Hippocampal formation (tissue), 2 donors: ENCODE measurements around the gene DSTN.

Experiments used
- DNase-seq, 2 donors: peaks; one replicate each; lab custom pipeline; 2025; lab: John Stamatoyannopoulos, UW

The DSTN gene

DNA sequence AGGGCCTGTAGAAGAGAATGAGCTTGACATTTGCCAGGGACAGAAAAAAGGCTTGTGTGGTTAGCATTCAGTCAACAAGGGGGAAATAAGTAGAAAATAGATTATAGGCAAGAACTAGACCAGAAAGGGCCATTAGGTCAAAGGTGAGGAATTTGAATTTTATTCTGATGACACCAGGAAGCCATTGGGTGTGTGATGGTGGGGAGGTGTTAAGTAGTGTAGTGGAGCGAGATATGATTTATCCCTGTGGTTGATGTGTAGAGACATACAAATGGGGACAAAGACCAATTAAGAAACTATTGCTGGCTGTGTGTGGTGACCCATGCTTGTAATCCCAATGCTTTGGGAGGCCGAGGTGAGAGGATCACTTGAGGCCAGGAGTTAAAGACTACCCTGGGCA is 11.0 kb downstream of the DSTN start:
- no peak for DNase-seq

DNA sequence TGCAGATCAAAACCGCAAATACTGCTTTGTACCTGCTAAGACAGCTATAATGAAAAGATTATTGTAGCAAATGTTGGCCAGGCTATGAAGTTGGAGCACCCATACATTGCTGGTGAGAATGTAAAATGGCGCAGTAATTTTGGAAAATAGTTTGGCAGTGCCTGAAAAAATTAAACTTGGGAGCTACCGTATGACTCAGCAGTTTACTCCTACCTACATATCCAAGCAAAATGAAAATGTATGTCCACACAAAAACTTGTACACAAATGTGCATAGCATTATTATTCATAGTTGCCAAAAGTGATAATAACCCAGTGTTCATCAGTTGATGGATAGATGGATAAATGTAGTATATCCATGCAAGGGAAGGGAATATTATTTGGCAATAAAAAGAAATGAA is 13.3 kb downstream of the DSTN start:
- DNase-seq, result no peak

DNA sequence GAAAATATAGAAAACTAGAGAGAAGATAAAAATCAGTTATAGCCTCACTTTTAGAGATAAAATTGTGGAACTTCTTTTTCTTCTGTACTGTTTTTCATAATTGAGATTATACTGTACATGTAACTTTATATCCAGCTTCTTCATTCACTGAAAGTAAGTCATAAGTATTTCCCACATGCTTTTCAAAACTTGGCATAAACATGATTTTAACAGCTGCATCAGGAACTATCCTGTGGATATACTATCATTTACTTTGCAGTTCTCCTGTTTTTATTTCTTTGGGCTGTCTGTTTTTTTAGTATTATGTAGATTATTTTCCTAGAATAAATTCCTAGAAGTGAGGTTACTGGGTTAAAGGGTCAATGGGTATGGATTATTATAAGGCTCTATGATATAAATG is 14.8 kb downstream of the DSTN start:
- no peak for DNase-seq

DNA sequence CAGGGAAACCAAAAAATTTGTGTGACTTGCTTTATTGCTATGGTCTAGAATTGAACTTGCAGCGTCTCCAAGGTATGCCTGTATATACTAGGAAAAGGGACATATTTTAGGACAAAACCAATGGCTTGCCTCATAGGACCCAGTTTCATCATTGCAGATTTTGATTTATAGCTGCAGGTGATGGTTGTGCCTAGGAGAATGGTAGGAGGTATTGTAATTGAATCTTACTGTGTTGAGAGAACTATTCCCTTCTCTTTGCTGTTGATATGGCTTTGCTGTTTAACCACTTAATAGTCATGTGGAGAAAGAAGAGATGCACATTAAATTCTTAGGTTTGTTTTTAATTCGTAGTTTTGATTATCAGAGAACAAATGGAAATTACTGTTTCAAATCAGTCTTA is 16.4 kb downstream of the DSTN start:
- DNase-seq, result no peak

DNA sequence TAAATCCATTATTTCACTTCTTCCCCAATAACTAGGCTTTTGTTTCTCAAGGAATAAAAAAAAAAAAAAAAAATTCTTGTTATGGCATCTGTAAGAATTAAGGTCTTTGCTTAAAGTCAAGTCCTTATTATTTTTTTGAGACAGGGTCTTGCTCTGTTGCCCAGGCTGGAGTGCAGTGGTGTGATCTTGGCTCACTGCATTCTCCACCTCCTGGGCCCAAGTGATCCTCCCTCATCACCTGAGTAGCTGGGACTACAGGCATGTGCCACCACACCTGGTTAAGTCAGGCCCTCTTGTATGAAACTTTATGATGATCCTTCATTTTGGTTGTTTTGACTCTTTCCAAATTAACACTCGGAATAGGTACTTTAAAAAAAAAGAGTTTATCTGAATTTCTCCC is 17.3 kb downstream of the DSTN start:
- no peak for DNase-seq

DNA sequence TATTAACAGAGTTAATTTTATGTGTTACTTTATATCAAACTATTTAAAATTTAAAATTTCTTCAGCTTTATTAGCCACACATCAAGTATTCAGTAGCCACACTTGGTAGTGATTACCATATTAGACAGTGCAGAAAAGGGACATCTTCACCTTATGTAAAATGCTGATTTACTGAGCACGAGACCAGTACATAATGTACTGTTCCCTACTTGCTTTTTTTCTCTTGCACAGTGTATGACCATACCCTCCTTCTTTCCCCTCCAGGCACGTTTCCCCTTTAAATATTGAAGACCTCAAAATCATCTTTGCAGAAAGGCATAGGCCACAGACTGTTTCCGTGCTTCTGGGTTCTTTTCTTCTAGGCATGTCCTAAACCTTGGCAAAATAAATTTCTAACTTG is 17.9 kb downstream of the DSTN start:
- no peak for DNase-seq

DNA sequence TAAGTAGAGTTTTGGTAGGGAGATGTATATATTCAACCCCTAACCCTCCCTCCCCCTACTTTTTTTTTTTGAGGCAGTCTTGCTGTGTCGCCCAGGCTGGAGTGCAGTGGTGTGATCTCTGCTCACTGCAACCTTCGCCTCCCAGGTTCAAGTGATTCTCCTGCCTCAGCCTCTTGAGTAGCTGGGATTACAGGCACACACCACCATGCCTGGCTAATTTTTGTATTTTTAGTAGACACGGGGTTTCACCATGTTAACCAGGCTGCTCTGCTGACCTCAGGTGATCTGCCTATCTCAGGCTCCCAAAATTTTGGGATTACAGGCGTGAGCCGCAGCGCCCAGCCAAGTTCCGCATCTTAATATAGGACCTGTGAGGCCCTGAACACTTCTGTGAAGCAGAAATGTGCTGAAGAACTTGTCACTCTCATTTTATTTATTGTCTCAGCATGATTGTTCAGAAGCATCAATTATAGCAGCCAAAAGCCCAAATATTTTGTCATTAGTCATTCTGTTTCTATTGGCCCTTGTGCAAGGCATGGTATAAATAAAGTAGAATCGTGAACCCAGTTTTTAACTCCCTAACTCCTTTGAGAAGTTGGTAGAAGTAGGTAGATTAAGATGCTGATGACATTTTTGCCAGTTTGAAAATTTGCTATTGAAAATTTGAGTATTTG is 19.4 kb downstream of the DSTN start:
- DNase-seq, result no peak

DNA sequence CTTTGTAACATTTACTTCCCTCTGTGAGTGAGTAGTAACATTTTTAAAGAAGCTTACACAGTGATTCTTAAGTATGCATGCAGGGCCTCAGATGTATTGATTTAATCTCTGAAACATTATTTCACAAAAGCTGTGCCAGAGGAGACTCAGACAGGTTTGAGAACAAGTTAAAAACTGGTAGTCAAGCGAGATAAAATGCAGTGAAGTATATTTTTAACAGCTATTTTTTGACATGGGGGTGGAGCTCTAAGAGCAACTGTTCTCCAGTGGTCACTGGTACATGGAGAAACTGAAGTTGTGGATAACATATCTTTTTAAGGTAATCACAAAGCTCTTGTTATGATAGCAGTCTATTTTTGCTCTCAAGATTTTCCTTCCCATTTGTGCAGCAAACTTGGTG is 20.4 kb downstream of the DSTN start:
- DNase-seq, result no peak

DNA sequence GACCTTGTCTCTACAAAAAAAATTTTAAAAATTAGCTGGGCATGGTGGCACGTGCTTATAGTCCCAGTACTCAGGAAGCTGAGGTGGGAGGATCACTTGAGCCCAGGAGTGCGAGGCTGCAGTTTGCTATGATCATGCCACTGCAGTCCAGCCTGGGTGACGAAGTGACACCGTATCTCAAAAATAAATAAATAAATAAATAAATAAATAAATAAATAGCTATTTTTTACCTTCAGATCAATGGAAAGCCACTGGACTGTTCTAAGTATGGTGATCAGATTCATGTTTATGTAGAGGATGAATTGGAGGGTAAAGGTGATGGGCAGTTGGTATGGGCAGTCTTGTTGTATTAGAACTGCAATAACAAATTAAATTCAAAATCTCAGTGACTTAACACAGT is 24.0 kb downstream of the DSTN start:
- no peak for DNase-seq

DNA sequence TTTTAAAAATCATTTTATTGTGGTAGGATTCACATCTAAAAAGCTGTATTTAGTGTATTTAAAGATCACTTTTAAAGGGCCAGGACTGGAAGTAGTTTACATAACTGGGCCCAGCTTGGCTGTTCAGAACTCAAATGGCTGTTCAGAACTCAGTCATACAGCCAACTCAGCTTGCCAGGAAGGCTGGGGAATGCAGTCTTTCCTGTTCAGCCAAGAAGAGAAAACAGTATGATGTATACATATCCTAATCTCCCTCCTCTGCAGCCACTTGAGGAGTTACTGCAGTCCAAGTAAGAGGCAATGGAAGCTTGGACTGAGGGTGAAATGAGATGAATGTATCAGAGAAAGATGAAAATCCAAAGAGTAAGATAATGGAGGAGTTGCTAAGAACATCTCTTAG is 24.6 kb downstream of the DSTN start:
- DNase-seq, result no peak

DNA sequence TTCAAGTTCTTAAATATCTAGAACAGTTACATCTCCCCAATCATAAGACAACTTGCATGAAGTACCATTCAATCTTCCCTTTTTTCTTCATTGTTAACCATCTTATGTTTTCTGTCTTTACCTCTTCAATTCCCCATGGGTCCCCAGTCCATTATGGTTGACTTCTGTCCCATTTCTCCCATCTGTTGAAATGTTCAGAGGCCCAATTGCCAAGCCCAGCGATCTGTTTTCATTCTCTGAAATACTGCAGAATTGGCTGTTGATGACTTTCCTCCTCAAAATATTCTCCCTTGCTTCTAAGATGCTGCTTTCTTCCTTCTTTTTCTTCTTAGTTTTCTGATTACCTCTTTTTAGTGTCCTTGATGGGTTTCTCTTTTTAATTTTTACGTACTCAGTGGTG is 26.0 kb downstream of the DSTN start:
- no peak for DNase-seq

DNA sequence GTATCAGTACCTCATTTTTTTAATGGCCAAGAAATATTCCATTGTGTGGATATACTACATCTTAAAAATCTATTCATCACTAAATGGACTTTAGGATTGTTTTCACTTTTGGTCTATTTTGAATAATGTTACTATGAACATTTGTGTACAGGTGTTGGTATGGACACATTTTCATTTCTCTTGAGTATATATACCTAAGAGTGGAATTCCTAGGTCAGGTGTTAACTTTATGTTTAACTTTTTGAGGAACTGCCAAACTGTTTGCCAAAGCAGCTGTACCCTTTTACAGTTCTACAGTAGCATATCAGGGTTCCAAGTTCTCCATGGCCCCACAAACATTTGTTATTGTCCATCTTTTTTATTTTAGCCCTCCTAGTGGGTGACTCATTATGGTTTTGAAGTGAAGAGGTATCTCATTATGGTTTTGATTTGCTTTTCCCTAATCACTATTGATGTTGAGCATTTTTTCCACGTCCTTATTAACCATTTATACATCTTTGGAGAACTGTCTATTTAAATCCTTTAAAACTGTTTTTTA is 28.2 kb downstream of the DSTN start:
- no peak for DNase-seq

DNA sequence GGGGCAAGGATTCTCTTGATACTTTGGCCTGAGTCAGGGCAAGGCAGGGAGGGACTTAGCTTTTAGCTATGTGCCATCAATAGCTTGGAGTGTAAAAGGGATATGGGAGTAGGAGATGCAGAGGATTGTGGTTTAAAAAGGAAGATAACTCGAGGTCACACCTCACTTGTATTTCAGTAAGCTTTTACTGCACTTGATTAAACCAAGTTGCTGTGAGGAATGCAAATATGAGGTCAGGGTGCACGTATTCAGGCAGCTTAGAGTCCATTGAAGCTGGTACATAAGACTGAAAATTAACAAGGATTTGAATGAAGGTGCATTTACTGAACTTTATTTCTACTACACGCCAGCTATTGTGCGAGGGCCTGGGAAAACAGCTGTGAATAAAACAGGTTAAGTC is 32.1 kb downstream of the DSTN start:
- no peak for DNase-seq

DNA sequence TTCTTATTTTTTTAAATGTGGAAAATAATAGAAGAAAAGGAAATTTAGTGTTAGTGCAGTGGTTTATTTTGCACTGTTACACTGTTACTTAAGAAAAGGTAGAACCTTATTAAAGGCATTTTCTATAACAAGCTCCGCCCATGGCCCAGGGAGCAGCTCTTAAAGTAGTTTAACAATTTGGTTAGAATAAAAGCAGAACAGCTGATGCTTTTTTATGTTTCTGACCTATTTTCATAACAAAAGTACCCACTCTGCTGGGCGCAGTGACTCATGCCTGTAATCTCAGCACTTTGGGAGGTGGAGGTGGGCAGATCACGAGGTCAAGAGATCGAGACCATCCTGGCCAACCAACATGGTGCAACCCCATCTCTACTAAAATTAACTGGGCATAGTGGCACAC is 32.6 kb downstream of the DSTN start:
- DNase-seq, result no peak

DNA sequence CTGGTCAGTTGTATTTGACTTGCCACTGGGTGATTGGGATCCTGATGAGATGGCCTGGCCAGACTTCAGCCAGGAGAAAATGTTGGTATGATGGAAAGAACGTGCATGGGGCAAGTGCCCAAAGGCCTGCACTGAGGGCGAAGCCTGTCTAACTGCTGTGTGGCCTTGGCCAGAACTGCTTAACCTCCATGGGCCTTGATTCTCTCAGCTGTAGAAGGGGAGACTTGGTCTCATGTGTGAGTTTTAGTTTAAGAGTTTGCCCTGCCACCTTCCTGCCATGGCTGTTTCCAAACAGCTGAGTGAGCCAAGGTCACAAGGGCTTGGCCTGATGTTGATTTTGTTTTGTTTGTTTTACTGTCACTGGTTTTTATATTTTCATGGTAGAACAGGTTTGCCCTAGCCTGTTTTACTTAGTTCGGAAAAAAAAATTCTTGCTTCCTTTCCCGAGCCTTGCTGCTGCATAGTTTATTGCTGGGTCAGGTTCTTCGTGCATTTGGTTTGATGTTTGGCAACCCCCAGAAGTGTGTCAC is 35.3 kb downstream of the DSTN start:
- no peak for DNase-seq

DNA sequence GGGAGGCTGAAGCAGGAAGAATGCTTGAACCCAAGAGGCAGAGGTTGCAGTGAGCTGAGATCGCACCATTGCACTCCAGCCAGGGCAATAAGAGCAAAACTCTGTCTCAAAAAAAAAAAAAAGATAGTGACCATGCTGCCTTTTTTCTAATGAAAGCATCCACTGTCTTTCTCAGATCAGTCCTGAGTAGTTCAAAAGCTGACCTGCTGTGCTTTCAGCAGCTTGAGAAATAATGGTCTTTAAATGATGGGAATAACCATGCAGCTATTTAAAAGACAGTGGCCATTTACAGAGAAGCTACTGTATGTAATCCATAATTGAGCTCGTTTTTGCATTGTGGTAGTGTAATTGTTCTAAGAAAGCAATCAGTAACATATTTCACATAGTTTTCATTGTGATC is 36.1 kb downstream of the DSTN start:
- no peak for DNase-seq

DNA sequence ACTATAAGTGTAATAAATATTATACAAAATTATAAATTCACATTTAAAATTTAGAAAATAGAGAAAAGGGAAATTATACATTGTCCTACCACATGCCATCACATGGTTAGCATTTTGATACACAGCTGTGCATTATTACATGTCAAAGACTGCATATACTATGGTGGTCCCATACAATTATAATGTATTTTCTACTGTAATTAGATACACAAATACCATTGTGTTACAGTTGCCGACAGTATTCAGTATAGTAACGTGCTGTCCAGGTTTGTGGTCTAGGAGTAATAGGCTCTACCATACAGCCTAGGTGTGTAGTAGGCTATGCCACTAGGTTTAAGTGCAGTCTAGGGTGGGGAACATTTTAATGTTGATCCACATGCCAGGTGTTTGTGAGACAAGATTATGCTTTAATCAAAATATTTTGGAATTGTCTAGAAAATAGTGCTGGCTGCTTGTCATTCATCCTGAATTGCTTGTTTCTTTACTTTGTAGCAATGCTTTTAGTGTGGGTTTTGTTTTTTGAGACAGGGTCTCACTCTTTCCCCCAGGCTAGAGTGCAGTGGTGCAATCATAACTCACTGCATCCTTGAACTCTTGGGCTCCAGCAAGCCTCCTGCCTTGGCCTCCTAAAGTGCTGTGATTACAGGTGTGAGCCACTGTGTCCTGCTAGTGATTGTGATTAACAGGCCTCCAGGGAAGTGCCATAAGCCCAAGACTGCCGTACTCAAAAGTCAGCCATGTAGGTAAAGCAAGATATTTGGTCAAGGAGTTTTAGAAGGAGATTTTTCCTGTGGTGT is 39.0 kb downstream of the DSTN start:
- DNase-seq, result no peak

DNA sequence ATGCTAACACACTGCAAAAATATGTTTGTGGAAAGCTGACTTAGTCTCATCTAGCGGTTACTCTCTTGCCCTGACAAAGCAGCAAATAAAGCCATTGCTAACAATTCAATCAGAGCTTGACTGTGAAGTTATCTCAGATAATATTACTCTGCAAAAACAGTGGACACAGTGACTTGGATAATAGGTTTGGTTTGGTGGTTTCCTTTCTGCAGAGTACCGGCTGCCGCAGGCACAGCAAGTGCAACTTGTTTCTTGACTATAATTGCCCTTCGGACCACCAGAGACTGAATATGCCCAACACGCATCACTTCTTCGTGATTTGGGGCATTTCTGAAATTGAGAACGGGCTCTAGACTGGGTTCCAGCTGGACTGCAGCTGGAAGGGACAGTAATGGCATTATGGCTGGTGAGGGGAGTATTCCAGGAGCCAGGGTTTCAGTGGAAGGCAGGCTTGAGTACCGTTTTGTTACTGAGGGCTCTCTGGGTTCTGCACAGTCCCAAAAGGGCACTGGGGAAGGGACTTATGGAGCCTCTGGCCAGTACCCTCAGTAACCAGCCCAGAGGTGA is 40.0 kb downstream of the DSTN start:
- DNase-seq, result no peak

DNA sequence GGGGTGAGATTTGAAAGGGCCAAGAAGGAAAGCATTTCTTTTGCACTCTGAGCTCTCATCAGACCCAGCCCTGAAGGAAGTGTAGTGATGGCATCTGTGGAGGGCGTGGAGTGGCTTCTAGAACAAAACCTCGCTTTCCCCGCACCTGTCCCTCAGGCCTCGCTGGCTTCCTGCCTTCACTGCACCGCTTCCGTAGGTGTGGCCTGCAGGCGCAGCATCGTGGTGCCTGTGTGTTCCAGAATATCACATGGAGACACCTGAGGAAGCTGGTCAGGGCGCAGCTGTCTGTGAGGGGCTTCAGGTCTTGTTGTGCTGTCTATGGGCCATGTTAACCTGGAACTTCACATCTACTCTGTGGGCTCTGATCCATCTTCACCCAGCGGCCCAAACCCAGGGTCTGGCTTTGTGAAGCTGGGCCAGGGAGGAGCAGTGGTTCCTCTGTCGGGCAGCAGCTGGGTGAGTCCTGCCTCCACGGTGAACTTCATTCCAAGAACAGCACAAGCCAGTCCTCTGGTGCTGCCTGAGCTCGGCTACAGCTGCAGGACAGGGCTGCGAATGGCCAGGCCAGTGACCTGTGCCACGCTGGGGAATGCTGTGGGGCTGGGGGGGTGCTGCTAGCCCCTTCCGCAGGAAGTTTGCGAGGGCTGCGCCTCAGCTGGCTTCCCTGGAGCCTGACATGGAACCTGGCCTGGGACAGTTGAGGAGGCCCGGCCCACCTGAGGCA is 40.9 kb downstream of the DSTN start:
- DNase-seq, result no peak

DNA sequence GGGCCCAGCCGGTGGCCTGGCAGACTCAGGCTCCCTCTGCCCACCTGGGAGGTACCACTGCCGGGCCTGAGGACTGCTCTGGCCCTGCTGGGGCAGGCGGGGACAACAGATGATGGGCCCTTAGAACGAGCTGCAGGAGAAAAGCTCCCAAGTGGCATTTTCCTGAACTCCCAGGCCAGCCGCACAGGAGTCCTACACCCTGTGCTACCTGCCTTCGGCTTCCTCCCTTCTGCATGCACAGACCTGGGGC is 41.3 kb downstream of the DSTN start:
- DNase-seq, result no peak

DNA sequence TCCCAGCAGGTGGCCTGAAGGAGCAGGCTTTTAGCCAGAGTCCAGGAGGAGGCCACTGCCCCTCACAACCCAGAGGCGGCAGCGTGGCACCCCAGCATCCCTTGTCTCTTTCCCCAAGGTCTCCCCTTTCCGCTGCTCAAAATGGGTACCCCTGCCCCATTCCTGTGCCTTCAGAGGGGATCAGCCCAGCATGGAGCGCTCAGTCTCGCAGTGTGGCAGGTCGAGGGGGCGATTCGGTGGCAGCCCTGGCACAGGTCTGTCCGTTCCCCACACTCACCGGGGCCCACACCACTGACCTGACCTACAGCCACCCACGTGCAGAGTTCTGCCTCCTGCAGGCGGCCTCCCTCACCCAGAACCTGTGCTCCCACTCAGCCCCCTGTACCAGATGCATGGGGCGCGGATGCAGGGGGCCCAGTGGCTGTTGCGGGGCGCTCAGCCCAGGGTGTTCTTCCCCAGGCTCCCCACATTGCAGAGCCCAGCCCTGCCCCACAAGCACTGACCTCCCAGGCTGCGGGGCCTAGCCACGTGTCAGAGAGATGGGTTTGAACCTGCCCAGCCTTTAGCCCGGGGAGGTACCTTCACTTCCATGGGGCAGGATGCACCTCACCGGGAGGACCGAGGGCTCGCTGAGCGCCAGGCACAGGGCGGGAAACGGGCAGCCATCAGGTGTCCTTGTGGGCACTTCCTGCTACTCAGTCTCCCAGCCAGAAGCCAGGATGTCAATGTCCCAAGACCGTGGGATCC is 41.8 kb downstream of the DSTN start:
- no peak for DNase-seq
